ENCODE measurements around the gene LGALS3BP.

DNA sequence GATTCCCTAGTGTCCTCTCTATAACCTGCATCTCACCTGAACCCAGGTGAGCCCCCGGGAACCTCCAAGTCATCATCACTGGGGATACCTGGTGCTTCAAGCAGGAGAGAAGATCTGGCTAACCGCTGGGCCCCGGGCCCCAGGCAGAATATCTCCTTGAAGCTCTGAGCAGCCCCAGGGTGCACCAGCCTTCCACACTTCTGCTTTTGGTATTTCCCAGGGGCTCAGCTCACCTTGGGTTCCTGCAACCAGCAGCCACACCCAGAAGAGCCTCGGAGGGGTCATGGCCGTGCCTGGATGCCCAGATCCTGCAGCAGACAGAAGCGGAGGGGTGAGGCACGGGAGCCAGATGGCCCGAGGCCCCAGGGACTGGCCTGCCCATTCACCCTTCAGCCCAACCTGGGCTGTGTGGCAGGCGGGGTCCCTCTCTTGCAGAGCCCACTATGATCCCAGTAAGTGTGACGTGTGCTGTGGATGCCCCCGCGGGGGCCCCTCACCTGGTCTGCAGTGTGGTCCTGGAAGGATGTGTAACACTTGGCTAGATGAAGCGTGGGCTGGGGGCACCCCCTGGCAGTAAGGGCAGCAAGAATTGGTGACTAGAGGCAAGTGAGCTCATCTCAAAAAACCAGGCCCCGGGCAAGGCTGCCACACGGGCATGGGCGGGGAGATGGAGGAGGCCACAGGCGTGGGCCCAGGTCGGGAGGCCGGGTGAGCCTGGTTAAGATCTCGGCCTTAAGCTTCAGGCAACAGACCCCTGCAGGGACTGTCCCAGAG, 2.6 kb downstream of the LGALS3BP start:
- TF ChIP-seq, protein P1, sequence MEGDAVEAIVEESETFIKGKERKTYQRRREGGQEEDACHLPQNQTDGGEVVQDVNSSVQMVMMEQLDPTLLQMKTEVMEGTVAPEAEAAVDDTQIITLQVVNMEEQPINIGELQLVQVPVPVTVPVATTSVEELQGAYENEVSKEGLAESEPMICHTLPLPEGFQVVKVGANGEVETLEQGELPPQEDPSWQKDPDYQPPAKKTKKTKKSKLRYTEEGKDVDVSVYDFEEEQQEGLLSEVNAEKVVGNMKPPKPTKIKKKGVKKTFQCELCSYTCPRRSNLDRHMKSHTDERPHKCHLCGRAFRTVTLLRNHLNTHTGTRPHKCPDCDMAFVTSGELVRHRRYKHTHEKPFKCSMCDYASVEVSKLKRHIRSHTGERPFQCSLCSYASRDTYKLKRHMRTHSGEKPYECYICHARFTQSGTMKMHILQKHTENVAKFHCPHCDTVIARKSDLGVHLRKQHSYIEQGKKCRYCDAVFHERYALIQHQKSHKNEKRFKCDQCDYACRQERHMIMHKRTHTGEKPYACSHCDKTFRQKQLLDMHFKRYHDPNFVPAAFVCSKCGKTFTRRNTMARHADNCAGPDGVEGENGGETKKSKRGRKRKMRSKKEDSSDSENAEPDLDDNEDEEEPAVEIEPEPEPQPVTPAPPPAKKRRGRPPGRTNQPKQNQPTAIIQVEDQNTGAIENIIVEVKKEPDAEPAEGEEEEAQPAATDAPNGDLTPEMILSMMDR (IDR thresholded peaks at IDR 0.05) = no peak
- no peak for TF ChIP-seq POLR2A (IDR thresholded peaks at IDR 0.05)
